Measurements from ENCODE around the gene PTPRN2.
"Not testable (repeated sequence)": the region's sequence is repeated elsewhere in the genome, so short reads cannot be mapped to it uniquely, and the experiment has no call there.

The PTPRN2 gene

DNA sequence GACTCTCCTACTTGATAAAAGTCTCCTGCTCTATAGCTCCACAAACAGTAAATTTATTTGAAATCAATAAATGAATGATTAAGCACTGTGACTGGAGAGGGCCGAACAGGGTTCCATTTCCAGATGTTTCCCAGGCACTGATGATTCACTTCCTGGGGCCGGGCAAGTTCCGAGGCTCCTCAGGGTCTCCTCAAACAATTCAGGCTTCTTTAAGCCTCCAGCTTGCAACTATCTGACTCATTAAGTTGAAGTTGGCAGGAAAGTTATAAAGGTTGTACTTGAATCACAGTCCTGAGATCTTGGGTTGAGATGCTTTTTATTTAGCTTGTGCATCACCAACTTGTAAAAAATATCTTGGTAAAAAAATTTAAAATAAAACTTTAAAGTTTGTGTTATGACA lies 637.9 kb downstream of the PTPRN2 start:
- H3K9ac ChIP-seq (ENCODE audit: low read length) = no peak overlapping the region
- H3K4me1 ChIP-seq (ENCODE audit: control insufficient read depth, insufficient read depth, low read length) = no peaks in the 10 kb centered on the region
- H3K27me3 ChIP-seq (ENCODE audit: control insufficient read depth, insufficient read depth, low read length) = no peaks in the 10 kb centered on the region
- no peak overlapping the region for H3K4me3 ChIP-seq (ENCODE audit: low read length)
- H3K9me3 ChIP-seq (ENCODE audit: control insufficient read depth, low read length) = no peaks in the 10 kb centered on the region
- no peaks in the 10 kb centered on the region for H3K36me3 ChIP-seq (ENCODE audit: control insufficient read depth, insufficient read depth, low read length)

DNA sequence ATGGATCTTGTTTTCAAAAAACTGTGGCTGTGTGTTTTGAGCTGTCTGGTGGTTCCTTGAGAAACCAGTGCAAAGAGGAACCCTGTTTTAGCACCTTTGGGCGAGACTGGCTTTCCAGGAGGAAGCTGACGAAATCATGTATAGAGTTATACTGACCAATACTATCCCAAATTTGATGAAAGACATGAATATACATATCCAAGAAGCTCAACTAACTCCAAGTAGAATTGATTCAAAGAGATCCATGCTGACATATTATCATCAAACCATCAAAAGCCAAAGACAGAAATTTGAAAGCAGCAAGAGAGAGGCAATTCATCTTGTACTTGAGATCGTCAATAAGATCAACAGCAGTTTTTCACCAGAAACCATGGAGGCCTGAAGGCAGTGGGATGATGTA lies 640.1 kb downstream of the PTPRN2 start:
- Histone ChIP-seq H3K36me3 (ENCODE audit: control insufficient read depth, insufficient read depth, low read length) (no peaks in the 10 kb centered on the region), H3K9me3 (ENCODE audit: control insufficient read depth, low read length) (no peaks in the 10 kb centered on the region), H3K4me3 (ENCODE audit: low read length) (no peak overlapping the region), H3K27me3 (ENCODE audit: control insufficient read depth, insufficient read depth, low read length) (no peaks in the 10 kb centered on the region), H3K4me1 (ENCODE audit: control insufficient read depth, insufficient read depth, low read length) (no peaks in the 10 kb centered on the region), H3K9ac (ENCODE audit: low read length) (no peak overlapping the region)

DNA sequence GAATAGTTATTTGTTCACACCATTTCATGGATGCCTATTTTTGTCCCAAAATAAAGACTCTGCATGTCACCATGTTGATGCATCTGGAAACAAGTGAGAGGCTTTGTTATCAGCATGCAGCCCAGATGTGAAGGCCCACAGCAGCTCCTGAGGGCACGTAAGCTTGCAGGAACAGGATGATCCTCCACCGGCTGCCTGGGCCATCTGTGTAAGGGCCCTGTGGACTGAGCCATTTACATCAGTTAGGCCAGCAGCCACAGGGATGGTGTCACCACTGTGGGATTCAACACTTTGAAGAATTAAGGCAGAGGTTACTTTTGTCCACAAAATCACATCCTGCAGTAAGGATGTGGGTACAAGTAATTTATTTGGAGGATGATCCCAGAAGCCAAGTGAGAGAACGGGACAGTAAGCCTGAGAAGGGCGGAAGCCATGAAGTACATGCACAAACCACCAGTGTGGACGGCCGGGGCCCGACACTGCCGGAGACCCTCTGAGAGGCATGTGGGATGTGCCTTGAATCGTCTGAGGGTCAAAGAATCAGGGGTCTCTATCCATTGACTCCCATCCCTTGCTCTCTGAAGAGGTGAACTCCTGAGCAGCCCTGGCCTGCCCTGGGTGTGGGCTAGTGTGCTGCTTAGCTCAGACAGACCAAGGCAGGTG lies 641.1 kb downstream of the PTPRN2 start:
- no peaks in the 10 kb centered on the region for H3K9me3 ChIP-seq (ENCODE audit: control insufficient read depth, low read length)
- H3K4me3 ChIP-seq (ENCODE audit: low read length) = no peak overlapping the region
- H3K27me3 ChIP-seq (ENCODE audit: control insufficient read depth, insufficient read depth, low read length) = no peaks in the 10 kb centered on the region
- no peaks in the 10 kb centered on the region for H3K36me3 ChIP-seq (ENCODE audit: control insufficient read depth, insufficient read depth, low read length)
- no peaks in the 10 kb centered on the region for H3K4me1 ChIP-seq (ENCODE audit: control insufficient read depth, insufficient read depth, low read length)
- H3K9ac ChIP-seq (ENCODE audit: low read length) = no peak overlapping the region

DNA sequence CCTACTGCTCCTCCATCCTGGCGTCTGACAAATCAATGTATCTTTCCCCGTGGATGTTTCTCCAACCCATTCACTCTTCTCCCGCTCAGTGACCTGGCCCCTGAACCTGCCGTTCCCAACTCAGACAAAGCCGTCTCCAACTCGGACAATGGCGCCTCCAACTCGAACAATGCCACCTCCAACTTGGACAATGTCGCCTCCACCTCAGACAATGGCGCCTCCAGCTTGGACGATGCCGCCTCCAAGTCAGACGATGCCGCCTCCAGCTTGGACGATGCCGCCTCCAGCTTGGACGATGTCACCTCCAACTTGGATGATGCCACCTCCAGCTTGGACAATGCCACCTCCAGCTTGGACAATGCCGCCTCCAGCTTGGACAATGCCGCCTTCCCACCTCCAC lies 642.2 kb downstream of the PTPRN2 start:
- H3K4me1 ChIP-seq (ENCODE audit: control insufficient read depth, insufficient read depth, low read length) = no peaks in the 10 kb centered on the region
- H3K4me3 ChIP-seq (ENCODE audit: low read length) = no peak overlapping the region
- H3K36me3 ChIP-seq (ENCODE audit: control insufficient read depth, insufficient read depth, low read length) = no peaks in the 10 kb centered on the region
- no peak overlapping the region for H3K9ac ChIP-seq (ENCODE audit: low read length)
- H3K9me3 ChIP-seq (ENCODE audit: control insufficient read depth, low read length) = no peaks in the 10 kb centered on the region
- H3K27me3 ChIP-seq (ENCODE audit: control insufficient read depth, insufficient read depth, low read length) = no peaks in the 10 kb centered on the region

DNA sequence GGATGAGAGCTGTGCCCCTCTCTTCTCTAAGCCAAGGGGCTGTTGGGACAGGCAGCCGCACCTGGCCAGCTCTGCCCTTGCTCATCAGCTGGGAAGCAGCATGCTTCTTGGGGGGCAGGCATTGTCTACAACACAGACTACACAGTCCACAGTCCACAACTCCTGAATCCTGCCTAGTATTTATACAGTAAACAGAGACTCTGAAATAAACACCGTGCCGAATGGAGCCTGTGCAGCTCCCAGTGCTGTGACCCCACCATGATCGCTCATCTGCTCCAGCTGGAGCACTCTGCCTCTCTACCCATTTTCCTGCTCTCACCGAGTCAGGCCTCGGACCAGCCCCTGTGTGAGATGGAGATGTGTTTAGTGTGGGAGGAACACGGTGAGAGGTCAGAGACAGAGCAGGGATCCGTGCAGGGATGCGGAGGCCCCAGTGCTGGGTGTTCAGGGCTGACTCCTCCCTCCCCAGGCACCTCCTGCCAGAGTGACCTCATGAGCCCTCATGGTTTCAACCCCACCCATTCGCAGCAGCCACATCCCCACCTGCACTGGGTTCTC lies 642.8 kb downstream of the PTPRN2 start:
- H3K9me3 ChIP-seq (ENCODE audit: control insufficient read depth, low read length) = no peaks in the 10 kb centered on the region
- H3K27me3 ChIP-seq (ENCODE audit: control insufficient read depth, insufficient read depth, low read length) = no peaks in the 10 kb centered on the region
- no peak overlapping the region for H3K4me3 ChIP-seq (ENCODE audit: low read length)
- no peaks in the 10 kb centered on the region for H3K4me1 ChIP-seq (ENCODE audit: control insufficient read depth, insufficient read depth, low read length)
- no peak overlapping the region for H3K9ac ChIP-seq (ENCODE audit: low read length)
- H3K36me3 ChIP-seq (ENCODE audit: control insufficient read depth, insufficient read depth, low read length) = no peaks in the 10 kb centered on the region

DNA sequence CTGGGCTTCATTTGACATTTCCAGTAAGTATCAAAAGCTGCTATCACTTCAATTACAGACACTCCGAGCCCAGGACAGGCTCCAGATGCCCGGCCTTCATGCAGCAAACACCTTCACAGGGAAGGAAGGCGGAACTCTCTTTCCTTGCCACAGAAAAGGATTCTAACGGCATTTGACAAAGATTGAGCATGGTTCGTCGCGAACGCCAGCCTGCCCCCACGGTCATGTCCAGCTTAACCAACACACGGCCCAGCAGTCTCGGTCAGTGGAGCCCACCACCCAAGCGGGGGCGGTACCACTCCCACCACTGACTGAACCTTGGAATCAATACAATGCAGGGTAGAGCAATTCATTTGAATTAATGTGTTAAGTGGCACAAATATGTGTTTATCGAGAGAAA lies 643.6 kb downstream of the PTPRN2 start:
- Histone ChIP-seq H3K27me3 (ENCODE audit: control insufficient read depth, insufficient read depth, low read length) (no peaks in the 10 kb centered on the region), H3K4me1 (ENCODE audit: control insufficient read depth, insufficient read depth, low read length) (no peaks in the 10 kb centered on the region), H3K4me3 (ENCODE audit: low read length) (no peak overlapping the region), H3K36me3 (ENCODE audit: control insufficient read depth, insufficient read depth, low read length) (no peaks in the 10 kb centered on the region), H3K9me3 (ENCODE audit: control insufficient read depth, low read length) (no peaks in the 10 kb centered on the region), H3K9ac (ENCODE audit: low read length) (no peak overlapping the region)

DNA sequence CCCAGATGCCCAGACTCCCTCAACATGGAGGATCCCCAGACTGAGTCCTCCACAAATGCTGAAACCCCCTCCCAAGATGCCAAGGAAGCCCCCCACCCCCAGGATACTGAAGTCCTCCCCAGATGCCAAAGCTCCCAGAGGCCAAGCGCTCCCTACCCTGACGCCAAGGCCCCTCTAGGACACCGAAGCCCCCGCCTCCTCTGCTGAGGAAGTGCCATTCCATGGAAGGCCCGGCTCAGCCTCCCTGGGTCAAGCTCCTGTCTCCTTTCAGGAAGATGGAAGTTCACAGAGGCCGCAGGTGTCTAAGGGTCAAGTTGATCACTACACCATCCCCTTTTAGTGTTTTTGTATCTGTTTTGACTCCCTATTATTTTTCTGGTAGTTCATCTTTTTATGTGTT lies 644.1 kb downstream of the PTPRN2 start:
- Histone ChIP-seq H3K27me3 (ENCODE audit: control insufficient read depth, insufficient read depth, low read length) (no peaks in the 10 kb centered on the region), H3K4me1 (ENCODE audit: control insufficient read depth, insufficient read depth, low read length) (no peaks in the 10 kb centered on the region), H3K9ac (ENCODE audit: low read length) (no peak overlapping the region), H3K36me3 (ENCODE audit: control insufficient read depth, insufficient read depth, low read length) (no peaks in the 10 kb centered on the region), H3K9me3 (ENCODE audit: control insufficient read depth, low read length) (no peaks in the 10 kb centered on the region), H3K4me3 (ENCODE audit: low read length) (no peak overlapping the region)

DNA sequence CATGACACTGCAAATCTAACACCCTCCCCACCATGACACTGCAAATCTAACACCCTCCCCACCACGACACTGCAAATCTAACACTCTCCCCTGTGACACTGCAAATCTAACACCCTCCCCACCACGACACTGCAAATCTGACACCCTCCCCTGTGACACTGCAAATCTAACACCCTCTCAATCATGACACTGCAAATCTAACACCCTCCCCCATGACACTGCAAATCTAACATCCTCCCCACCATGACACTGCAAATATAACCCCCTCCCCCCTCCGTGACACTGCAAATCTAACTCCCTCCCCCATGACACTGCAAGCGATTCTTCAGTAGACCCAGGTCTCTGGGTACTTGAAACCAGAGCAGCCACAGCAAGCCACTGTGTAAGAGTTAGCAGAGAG lies 646.4 kb downstream of the PTPRN2 start:
- no peaks in the 10 kb centered on the region for H3K27me3 ChIP-seq (ENCODE audit: control insufficient read depth, insufficient read depth, low read length)
- H3K4me3 ChIP-seq (ENCODE audit: low read length) = no peak overlapping the region
- no peaks in the 10 kb centered on the region for H3K4me1 ChIP-seq (ENCODE audit: control insufficient read depth, insufficient read depth, low read length)
- no peak overlapping the region for H3K9ac ChIP-seq (ENCODE audit: low read length)
- H3K9me3 ChIP-seq (ENCODE audit: control insufficient read depth, low read length) = no peaks in the 10 kb centered on the region
- H3K36me3 ChIP-seq (ENCODE audit: control insufficient read depth, insufficient read depth, low read length) = no peaks in the 10 kb centered on the region

DNA sequence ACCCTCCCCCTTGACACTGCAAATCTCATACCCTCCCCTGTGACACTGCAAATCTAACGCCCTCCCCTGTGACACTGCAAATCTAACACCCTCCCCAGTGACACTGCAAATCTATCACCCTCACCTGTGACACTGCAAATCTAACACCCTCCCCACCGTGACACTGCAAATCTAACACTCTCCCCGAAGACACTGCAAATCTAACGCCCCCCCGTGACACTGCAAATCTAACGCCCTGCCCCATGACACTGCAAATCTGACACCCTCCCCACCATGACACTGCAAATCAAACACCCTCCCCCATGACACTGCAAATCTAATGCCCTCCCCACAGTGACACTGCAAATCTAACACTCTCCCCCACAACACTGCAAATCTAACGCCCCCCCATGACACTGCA lies 647.1 kb downstream of the PTPRN2 start:
- H3K4me3 ChIP-seq (ENCODE audit: low read length) = no peak overlapping the region
- H3K36me3 ChIP-seq (ENCODE audit: control insufficient read depth, insufficient read depth, low read length) = no peaks in the 10 kb centered on the region
- H3K9me3 ChIP-seq (ENCODE audit: control insufficient read depth, low read length) = no peaks in the 10 kb centered on the region

DNA sequence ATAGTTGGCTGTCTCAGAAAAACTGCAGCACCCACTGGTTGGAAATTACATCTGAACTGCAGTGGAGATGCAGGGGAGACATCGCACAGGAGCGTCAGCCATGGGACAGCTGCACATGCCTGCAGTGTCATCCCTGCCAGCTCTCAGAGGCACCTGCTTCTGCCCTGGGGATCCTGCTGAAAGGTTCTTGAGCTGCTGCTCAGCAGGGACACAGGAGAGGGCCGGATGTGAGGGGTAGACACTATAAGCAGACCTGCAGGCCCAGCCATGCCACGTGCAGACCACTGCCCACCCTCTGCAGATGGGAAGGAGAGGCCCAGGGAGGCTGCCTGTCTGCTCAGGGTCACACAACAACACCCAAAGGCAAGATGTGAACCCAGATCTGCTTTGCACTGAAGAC lies 649.4 kb downstream of the PTPRN2 start:
- Histone ChIP-seq H3K4me3 (ENCODE audit: low read length) (no peak overlapping the region), H3K9me3 (ENCODE audit: control insufficient read depth, low read length) (no peaks in the 10 kb centered on the region), H3K27me3 (ENCODE audit: control insufficient read depth, insufficient read depth, low read length) (no peaks in the 10 kb centered on the region), H3K9ac (ENCODE audit: low read length) (no peak overlapping the region), H3K36me3 (ENCODE audit: control insufficient read depth, insufficient read depth, low read length) (no peaks in the 10 kb centered on the region), H3K4me1 (ENCODE audit: control insufficient read depth, insufficient read depth, low read length) (no peaks in the 10 kb centered on the region)

More for the DNA sequence above, 647.1 kb downstream of the PTPRN2 start:
- Histone ChIP-seq H3K9ac (ENCODE audit: low read length) (no peak overlapping the region), H3K4me1 (ENCODE audit: control insufficient read depth, insufficient read depth, low read length) (no peaks in the 10 kb centered on the region), H3K27me3 (ENCODE audit: control insufficient read depth, insufficient read depth, low read length) (no peaks in the 10 kb centered on the region)

DNA sequence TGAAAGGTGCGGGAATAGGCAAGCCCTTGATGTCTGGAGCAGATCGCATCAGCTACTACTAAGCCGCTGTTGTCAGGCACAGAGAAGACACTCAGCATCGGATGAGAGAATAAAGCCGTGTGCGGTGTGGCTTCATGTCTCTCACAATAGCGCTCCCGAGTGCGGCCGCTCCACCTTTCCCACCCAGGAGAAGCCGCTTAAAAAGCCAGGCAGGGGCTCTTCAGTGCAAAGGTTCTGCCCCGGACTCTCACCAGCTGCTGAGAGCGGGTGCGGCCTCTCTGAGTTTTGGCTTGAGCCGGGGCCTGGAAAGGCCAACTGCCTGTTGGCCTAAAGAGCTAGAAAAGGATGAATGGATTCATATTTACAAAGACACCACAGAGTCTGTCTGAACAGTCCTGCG lies 650.2 kb downstream of the PTPRN2 start:
- Histone ChIP-seq H3K4me3 (ENCODE audit: low read length) (no peak overlapping the region), H3K36me3 (ENCODE audit: control insufficient read depth, insufficient read depth, low read length) (no peaks in the 10 kb centered on the region), H3K27me3 (ENCODE audit: control insufficient read depth, insufficient read depth, low read length) (no peaks in the 10 kb centered on the region), H3K9me3 (ENCODE audit: control insufficient read depth, low read length) (no peaks in the 10 kb centered on the region), H3K4me1 (ENCODE audit: control insufficient read depth, insufficient read depth, low read length) (no peaks in the 10 kb centered on the region), H3K9ac (ENCODE audit: low read length) (no peak overlapping the region)

DNA sequence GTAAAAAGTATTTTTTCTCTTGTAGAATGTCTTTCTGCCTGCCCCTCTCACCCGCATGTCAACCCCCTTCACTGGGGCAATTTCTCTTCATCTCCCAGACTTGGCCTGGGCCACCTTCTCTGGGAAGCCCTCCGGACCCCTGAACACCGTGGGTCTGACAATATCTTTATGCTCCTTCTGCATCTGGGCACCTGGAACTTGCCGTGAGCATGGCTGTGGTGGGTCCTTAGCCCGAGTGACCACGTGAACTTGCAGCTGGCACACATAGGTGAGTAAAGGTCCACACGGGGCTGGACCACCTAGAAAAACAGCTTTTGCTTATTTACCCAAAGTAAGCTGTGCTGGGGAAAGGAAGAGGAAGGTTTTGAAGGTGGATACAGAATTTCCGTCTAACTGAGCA lies 650.6 kb downstream of the PTPRN2 start:
- no peaks in the 10 kb centered on the region for H3K27me3 ChIP-seq (ENCODE audit: control insufficient read depth, insufficient read depth, low read length)
- H3K4me1 ChIP-seq (ENCODE audit: control insufficient read depth, insufficient read depth, low read length) = no peaks in the 10 kb centered on the region
- no peaks in the 10 kb centered on the region for H3K9me3 ChIP-seq (ENCODE audit: control insufficient read depth, low read length)
- no peaks in the 10 kb centered on the region for H3K36me3 ChIP-seq (ENCODE audit: control insufficient read depth, insufficient read depth, low read length)
- no peak overlapping the region for H3K4me3 ChIP-seq (ENCODE audit: low read length)
- no peak overlapping the region for H3K9ac ChIP-seq (ENCODE audit: low read length)

DNA sequence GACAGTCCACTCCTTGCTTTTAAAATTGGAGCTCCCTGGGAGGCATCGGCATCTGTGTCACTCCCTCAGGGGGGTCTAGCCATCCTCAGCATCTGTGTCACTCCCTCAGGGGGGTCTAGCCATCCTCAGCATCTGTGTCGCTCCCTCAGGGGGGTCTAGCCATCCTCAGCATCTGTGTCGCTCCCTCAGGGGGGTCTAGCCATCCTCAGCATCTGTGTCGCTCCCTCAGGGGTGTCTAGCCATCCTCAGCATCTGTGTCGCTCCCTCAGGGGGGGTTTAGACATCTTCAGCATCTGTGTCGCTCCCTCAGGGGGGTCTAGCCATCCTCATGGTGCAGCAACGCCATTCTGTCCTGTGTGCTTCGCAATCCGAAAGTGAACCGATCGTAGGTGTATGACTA lies 651.9 kb downstream of the PTPRN2 start:
- not testable (repeated sequence) for H3K4me3 ChIP-seq (ENCODE audit: low read length); H3K9ac ChIP-seq (ENCODE audit: low read length); H3K9me3 ChIP-seq (ENCODE audit: control insufficient read depth, low read length); H3K4me1 ChIP-seq (ENCODE audit: control insufficient read depth, insufficient read depth, low read length); H3K27me3 ChIP-seq (ENCODE audit: control insufficient read depth, insufficient read depth, low read length); H3K36me3 ChIP-seq (ENCODE audit: control insufficient read depth, insufficient read depth, low read length)

Data from mucosa of stomach (tissue), 1 donor.